ENCODE results near the gene CRLF1. TPM values are rescaled to one million over a fixed set of nuclear protein-coding genes. Genes with fewer than 3 reads are reported as not detected.

CRLF1 gene
- total and polyA plus RNA-seq, 2 donors (not counting 1 experiment from before 2014, with no cell fraction given) = not detected

GRCh38 chr19:18636969-18637629 is 30.5 kb upstream of the CRLF1 start, which contains the start of gene KLHL26:
Gene KLHL26, plus strand, starts transcription at chr19:18637028. Its CDS starts 27 bp downstream, at chr19:18637055.
- H3K27me3 ChIP-seq (replicated peaks in 1 of 4; ENCODE audit: control extremely low read depth in 1 of 4, control insufficient read depth in 3 of 4, insufficient read depth in 4 of 4, low read length in 3 of 4) = no peaks in the 10 kb centered on the region
- TF ChIP-seq CTCF (IDR thresholded peaks at IDR 0.05) = no peak
- TF ChIP-seq EZH2 (IDR thresholded peaks at IDR 0.05; ENCODE audit: borderline replicate concordance, insufficient read depth, low read depth, low read length, poor library complexity, severe bottlenecking) = no peak
- ChIA-PET CTCF (interaction anchor here (2.0 kb wide), 1 partner anchor 48 kb away, joined by 4 read pairs; the partner anchor contains the start of gene REX1BD), POLR2A (no interaction called here)
- peak within 1 kb of the TSS; percentile 28 to 95 (median 81) for H3K4me3 ChIP-seq (ENCODE audit: control extremely low read depth in 1 of 5, extremely low read depth in 1 of 5, insufficient read depth in 1 of 5, low read depth in 2 of 5, low read length in 4 of 5)
- H3K9me3 Mint-ChIP-seq (ENCODE audit: insufficient read depth) = no peaks in the 10 kb centered on the region
- H3K27me3 Mint-ChIP-seq = peaks cover 3% of the 10 kb centered on the region
- no peak for ATAC-seq (ENCODE audit: low read depth)
- DNase-seq = no peak
- intact Hi-C loops (cut with micrococcal nuclease) = loop anchor here (1.0 to 5.0 kb wide), 8 partner anchors 46 to 426 kb away; partner anchors contain the start of genes ARMC6, CRTC1, ELL and SLC25A42
- peak within 1 kb of the TSS; percentile 82 to 84 for H3K27ac ChIP-seq (ENCODE audit: low read length in 2 of 2)
- H2AFZ ChIP-seq (ENCODE audit: insufficient read depth, low read depth, low read length, poor library complexity, severe bottlenecking) = peak within 1 kb of the TSS; percentile 97
- peak within 1 kb of the TSS; percentile 91 for H3K4me2 ChIP-seq (replicated peaks; ENCODE audit: low read depth, low read length, poor library complexity, severe bottlenecking)
- H4K20me1 ChIP-seq (ENCODE audit: control insufficient read depth, insufficient read depth, low read length, poor library complexity, severe bottlenecking) = no peaks in the 10 kb centered on the region
- H3K27ac Mint-ChIP-seq = peak within 1 kb of the TSS; percentile 95
- H3K4me1 ChIP-seq (ENCODE audit: control insufficient read depth in 2 of 2, insufficient read depth in 2 of 2, low read length in 2 of 2) = peaks cover 12 to 27% of the 10 kb centered on the region in 2 donors
- no peaks in the 10 kb centered on the region for H3K36me3 ChIP-seq (replicated peaks in 1 of 2; ENCODE audit: control extremely low read depth in 1 of 2, control insufficient read depth in 1 of 2, extremely low read depth in 1 of 2, insufficient read depth in 2 of 2, low read length in 1 of 2)
- peak within 1 kb of the TSS; percentile 93 for H3K9ac ChIP-seq (ENCODE audit: low read length)
- peaks cover 18% of the 10 kb centered on the region for H3K79me2 ChIP-seq (ENCODE audit: control insufficient read depth, insufficient read depth, low read length)
- peaks cover 0 to 6% (median 0%) of the 10 kb centered on the region in 3 donors for H3K9me3 ChIP-seq (ENCODE audit: control extremely low read depth in 1 of 3, control insufficient read depth in 2 of 3, insufficient read depth in 1 of 3, low read length in 2 of 3)
- H3K4me3 Mint-ChIP-seq = peak within 1 kb of the TSS; percentile 95
- H3K4me1 Mint-ChIP-seq = peaks cover 25% of the 10 kb centered on the region
- WGBS (ENCODE audit: insufficient coverage) = 2% methylated on average over 43 of the region's 47 CpGs

Measured in B cell (primary cell).